Coronary artery (tissue), 2 donors: Measurements from ENCODE around the gene TENM3.
"Not testable (repeated sequence)": the region's sequence is repeated elsewhere in the genome, so short reads cannot be mapped to it uniquely, and the experiment has no call there.

Experiments
- DNase-seq: peaks from one replicate; pipeline ENCODE4 v3.0.0-alpha.2; 2017; ENCODE audit warnings: low spot score
- H3K27ac ChIP-seq, 2 donors: fragments of 200-600 bp; sonication (generic); one replicate each; pipeline ENCODE4 v1.5.1; 2016 to 2019
- H3K4me3 ChIP-seq: fragments of 200-600 bp; sonication (generic); 2 replicates; pipeline ENCODE4 v1.5.1; 2016; ENCODE audit warnings: mild to moderate bottlenecking, moderate library complexity
- TF ChIP-seq, protein P1 (sequence below): fragments of 200-600 bp; sonication (generic); IDR thresholded peaks from one replicate; pipeline ENCODE4 v1.5.1; 2019; ENCODE audit warnings: antibody characterized with exemption

TENM3 gene

DNA sequence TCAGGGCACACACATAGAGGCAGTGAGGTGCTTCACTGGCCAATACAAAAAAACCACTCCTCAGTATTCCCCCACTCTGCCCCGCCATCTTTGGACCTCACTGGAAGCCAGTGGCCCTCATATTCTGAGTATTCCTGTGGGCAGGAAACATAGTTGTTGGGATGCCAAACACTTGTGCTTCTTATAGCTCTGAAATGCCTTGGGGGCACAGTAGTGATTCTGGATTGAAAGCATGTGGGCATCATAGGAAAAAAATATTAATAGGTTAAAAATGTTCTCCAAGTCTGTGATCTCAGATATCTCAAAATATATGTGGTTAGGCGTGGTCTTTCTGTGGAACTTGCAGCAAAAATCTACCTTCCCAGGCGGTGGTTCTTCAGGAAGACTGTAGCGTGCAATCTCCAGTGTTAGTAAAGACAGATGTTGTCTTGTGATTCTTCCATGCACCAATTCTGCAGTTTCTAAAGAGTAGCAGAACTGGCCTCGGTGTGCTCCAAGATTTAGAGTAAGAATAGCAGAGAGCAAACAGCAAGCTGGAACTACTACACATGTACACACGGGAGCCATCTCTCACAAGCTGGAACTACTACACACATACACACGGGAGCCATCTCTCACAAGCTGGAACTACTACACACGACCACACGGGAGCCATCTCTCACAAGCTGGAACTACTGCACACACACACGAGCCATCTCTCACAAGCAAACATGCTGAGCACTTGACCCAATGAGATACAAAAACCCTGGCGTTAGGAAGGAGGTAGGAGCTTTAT is 8.0 kb upstream of the TENM3 start:
- Histone ChIP-seq H3K27ac (no peak overlapping the region), H3K4me3 (no peak overlapping the region)
- TF ChIP-seq, protein P1, sequence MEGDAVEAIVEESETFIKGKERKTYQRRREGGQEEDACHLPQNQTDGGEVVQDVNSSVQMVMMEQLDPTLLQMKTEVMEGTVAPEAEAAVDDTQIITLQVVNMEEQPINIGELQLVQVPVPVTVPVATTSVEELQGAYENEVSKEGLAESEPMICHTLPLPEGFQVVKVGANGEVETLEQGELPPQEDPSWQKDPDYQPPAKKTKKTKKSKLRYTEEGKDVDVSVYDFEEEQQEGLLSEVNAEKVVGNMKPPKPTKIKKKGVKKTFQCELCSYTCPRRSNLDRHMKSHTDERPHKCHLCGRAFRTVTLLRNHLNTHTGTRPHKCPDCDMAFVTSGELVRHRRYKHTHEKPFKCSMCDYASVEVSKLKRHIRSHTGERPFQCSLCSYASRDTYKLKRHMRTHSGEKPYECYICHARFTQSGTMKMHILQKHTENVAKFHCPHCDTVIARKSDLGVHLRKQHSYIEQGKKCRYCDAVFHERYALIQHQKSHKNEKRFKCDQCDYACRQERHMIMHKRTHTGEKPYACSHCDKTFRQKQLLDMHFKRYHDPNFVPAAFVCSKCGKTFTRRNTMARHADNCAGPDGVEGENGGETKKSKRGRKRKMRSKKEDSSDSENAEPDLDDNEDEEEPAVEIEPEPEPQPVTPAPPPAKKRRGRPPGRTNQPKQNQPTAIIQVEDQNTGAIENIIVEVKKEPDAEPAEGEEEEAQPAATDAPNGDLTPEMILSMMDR, result no peak
- no peak for DNase-seq

DNA sequence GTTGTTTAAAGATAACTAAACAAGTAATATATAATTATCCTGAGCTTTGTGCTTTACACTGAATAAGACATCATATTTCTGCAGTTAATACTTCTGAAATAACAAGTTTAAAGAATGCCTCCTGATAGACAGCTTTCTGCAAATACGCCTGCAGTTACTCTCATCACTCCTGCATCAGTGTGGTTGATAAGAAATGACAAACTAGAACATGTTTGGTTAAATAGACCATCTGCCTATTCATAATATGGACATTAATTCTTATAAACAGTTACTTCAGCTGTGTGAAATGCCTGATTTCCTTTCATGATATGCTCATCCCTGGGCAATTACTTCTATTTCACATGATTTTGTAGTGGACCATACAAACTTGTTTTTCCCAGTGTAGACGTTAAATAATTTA is 7.0 kb upstream of the TENM3 start:
- Histone ChIP-seq H3K4me3 (no peak overlapping the region), H3K27ac (no peak overlapping the region)
- DNase-seq, result no peak
- TF ChIP-seq, protein P1, result no peak

DNA sequence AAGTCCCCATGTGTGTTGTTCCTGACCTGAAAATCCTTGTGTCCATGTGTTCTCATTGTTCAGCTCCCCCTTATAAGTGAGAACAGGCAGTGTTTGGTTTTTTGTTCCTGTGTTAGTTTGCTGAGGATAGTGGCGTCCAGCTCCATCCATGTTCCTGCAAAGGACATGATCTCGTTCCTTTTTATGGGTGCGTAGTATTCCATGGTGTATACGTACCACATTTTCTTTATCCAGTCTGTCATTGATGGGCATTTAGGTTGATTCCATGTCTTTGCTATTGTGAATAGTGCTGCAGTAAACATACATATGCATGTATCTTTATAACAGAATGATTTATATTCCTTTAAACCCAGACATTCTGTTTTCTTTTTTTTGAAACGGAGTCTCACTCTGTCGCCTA is 6.2 kb upstream of the TENM3 start:
- not testable (repeated sequence) for H3K27ac ChIP-seq, H3K4me3 ChIP-seq, DNase-seq

DNA sequence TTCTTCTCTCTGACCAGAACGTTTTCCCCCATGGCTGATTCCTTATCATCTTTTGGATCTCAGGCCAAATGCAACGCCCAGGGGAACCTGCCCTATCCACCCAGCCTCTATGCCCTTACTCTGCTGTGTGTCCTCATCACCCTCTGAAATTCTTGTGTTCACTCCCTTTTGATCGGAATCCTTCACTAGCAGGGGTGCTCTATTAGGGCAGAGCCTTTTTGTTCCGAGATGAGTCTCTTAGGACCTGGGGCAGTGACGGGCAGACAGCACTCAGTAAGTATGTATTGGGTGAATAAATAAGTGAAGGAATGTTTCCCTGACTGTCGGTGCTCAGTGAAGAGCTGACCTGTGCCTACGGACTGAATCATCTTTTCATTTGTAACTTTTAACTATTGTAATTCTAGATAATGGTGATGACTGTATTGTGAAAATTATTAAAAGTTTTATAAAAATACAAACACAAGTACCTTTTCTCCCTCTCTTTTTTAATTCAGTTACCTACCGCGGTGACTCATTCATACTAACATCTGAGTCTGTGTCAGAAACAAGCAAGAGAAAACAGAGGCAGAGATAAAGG is 4.8 kb upstream of the TENM3 start:
- no peak overlapping the region for H3K4me3 ChIP-seq
- H3K27ac ChIP-seq, result no peak overlapping the region
- DNase-seq, result no peak
- TF ChIP-seq, protein P1, result no peak

DNA sequence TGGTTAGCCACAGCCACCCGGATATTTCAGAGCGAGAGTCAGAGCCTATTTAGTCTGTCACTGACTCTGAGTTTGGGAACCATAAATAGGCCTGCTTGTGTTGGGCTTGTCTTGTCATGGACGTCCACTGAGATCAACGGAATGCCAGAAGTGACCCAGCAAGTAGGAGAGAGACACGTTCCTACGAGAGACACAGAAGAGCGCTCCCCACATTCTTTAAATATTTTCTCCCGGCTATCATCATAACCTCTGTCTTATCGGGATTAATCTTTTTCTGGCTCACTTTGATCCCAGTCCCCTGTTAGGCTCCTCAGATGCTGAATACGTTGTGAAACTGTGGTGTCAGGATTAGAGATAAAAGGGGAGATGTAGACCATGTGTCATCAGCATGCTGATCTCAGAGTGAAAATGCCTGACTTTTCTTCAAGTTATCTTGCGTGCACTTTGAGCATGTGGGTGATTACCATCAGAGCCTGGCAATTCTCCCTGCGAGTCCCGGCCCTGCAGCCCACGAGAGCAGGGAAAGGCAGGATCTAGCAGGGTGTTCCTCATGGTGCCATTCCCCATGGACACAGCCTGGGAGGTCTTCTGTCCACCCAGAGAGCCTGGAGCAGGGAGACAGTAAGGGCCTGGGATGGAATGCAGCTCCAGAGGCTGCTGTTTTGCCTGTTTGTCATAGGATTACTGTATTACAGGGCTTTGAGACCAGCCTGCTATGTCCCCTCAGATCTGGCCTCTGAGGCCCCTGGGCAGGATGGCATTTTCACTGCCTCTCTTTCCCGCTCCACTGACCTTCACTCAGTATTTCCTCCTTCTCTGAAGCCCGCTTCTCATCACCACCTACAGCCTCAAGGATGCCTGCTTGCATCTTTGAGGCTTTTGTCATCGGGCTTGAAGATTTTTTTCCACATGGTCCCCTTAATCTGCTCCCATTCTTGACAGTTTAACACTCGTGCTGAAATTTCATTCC is 2.8 kb upstream of the TENM3 start:
- DNase-seq, result no peak
- Histone ChIP-seq H3K4me3 (no peak overlapping the region), H3K27ac (no peak overlapping the region)
- TF ChIP-seq, protein P1, result no peak

DNA sequence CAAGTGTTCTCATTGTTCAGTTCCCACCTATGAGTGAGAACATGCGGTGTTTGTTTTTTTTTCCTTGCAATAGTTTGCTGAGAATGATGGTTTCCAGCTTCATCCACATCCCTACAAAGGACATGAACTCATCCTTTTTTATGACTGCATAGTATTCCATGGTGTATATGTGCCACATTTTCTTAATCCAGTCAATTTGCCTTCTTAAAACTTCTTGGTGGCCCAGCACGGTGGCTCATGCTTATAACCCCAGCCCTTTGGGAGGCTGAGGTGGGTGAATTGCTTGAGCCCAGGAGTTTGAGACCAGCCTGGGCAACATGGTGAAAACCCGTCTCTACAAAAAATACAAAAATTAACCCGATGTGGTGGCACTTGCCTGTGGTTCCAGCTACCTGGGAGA is 942 bp upstream of the TENM3 start:
- not testable (repeated sequence) for H3K4me3 ChIP-seq, DNase-seq, H3K27ac ChIP-seq

DNA sequence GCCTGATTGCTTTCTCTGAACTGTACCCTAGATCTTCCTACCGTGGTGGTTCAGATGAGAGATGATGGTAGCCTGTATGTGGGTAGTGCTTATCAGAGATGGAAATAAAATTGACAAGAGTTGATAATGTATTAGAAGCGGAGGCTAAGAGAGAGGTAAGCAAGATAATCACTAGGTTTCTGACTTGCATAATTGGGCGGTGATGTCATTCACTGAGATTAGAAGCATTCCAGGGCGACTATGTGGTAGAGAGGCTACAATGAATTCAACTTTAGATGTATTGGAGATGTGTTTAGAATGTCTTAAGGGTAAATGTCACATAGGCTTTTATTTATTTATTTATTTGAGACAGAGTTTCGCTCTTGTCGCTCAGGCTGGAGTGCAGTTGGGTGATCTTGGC is 415 bp upstream of the TENM3 start:
- no peak for DNase-seq
- TF ChIP-seq, protein P1, result no peak

More for the DNA sequence above, 415 bp upstream of the TENM3 start:
- H3K4me3 ChIP-seq, result no peak overlapping the region
- no peak overlapping the region for H3K27ac ChIP-seq
